ENCODE results near the gene NPNT.
A peak's percentile ranks its signal among the peaks of the same experiment; 100 is the strongest.
"Not testable (repeated sequence)": the region's sequence is repeated elsewhere in the genome, so short reads cannot be mapped to it uniquely, and the experiment has no call there.

The NPNT gene, protein sequence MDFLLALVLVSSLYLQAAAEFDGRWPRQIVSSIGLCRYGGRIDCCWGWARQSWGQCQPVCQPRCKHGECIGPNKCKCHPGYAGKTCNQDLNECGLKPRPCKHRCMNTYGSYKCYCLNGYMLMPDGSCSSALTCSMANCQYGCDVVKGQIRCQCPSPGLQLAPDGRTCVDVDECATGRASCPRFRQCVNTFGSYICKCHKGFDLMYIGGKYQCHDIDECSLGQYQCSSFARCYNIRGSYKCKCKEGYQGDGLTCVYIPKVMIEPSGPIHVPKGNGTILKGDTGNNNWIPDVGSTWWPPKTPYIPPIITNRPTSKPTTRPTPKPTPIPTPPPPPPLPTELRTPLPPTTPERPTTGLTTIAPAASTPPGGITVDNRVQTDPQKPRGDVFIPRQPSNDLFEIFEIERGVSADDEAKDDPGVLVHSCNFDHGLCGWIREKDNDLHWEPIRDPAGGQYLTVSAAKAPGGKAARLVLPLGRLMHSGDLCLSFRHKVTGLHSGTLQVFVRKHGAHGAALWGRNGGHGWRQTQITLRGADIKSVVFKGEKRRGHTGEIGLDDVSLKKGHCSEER

DNA sequence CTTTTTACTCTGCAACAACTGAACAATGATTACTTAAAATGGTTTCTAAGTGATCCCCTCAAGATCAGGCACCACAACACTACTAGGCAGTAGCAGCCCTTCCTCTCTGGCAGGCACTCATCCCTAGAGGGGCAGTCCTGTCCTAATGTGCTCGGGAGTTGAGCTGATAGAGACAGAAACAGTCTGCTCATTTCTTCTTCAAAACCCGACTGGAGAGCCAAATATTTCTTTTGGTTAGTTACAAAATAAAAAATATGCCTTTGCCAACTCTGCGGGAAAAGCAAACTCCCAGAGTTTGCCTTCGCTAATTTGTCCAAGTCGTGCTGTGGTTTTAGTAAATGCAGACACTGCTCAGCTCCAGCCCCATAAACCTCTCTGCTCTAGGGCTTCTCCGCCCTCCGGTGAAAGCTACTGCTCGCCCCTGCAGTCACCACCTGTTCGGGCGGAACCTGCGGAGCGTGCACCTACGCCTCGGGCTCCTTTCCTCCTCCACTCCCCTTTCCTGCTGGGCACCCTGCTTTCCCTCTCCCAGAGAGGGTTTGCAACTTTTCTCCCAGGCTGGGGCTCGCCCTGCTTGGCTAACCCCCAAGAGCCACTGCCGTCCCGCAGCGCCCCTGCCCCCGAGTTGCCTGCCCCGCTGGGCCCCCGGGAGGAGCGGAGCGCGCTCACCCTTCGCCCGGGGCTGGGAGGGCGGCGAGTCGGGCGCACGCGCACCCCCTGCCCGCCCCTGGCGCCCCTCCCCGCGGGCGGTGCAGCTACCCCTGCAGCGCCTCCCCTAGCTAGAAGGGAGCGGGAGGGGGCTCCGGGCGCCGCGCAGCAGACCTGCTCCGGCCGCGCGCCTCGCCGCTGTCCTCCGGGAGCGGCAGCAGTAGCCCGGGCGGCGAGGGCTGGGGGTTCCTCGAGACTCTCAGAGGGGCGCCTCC lies at the start of gene NPNT:
Gene NPNT, plus strand, starts transcription at position 812 of the 923 bp plus-strand sequence. CDS start 182 bp downstream, outside the sequence.
- DNase-seq (ENCODE audit: low spot score) (no peak), FAIRE-seq (no peak)

DNA sequence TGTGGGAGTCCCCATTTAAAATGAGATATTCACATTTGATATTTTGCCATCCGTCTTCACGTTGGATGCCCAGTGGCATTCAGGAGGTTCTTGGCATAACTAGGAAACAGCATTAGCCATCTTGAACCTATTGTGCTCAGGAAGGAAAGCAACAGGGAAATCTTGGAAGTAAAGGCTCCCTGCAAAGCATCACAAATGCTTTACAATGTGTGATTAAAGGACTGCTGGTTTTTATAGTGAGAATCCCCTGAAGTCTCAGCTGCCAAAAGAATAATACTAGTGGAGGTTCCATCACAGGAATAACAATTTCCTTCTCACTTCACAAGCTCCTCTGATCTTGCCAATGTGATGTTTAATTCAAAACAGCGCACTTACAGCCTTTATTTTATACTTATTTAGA lies 49.7 kb upstream of the NPNT start:
- no peak for FAIRE-seq
- no peak for DNase-seq (ENCODE audit: low spot score)

DNA sequence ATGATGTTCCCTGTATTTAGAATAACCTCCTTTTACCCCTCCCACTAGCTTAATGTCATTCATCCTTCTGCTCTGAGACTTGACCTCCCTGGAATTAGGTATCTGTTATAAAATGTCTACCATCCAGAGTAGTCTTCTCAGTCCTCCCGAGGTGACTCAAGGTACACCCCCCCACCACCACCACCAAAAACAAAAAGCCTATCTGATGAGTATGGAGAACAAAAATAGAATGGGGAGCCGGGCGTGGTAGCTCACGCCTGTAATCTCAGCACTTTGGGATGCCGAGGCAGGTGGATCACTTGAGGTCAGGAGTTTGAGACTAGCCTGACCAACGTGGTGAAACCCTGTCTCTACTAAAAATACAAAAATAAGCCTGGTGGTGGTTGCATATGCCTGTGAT lies 46.9 kb upstream of the NPNT start:
- not testable (repeated sequence) for FAIRE-seq

DNA sequence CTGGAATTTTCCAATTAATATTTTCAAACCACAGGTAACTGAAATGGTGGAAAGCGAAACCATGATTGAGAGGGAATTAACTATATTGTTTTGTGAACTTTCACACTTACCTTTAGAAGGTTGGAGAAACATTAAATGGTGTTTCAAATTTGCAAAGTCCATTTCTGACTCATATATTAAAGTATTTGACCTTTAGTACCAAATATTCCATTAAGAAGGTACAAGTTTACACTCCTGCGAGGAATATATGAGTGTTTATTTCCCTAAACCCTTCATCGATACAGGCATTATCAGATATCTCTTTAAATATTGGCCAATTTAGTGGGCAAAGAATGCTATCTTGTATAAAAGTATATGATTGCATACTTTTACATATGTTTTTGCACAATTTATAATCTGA lies 44.1 kb upstream of the NPNT start:
- FAIRE-seq = no peak

More for the DNA sequence above, 46.9 kb upstream of the NPNT start:
- DNase-seq (ENCODE audit: low spot score) = not testable (repeated sequence)

DNA sequence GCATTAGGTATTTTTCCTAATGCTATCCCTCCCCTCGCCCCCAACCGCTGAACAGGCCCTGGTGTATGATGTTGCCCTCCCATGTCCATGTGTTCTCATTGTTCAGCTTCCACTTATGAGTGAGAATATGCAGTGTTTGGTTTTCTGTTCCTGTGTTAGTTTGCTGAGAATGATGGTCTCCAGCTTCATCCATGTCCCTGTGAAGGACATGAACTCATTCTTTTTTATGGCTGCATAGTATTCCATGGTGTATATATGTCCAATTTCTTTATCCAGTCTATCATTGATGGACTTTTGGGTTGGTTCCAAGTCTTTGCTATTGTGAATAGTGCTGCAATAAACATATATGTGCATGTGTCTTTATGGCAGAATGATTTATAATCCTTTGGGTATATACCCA lies 43.0 kb upstream of the NPNT start:
- not testable (repeated sequence) for FAIRE-seq; DNase-seq (ENCODE audit: low spot score)

More for the DNA sequence above, 44.1 kb upstream of the NPNT start:
- no peak for DNase-seq (ENCODE audit: low spot score)

DNA sequence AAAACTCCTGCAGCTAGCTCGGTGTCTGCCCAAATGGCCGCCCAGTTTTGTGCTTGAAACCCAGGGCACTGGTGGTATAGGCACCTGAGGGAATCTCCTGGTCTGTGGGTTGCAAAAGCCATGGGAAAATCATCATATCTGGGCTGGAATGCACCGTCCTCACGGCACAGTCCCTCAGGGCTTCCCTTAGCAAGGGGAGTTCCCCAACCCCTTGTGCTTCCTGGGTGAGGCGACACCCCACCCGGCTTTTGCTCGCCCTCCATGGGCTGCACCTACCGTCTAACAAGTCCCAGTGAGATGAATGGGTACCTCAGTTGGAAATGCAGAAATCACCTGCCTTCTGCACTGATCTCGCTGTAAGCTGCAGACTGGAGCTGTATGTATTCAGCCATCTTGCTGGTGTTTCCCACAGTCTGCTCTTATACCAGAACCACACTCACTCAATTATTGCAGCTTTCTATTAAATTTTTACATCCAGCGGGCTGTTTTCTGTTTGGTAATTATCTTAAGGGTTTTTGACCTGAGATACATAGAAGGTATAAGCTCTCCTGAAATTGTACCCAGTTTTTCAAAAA lies 36.7 kb upstream of the NPNT start:
- no peak for DNase-seq (ENCODE audit: low spot score)
- no peak for FAIRE-seq

DNA sequence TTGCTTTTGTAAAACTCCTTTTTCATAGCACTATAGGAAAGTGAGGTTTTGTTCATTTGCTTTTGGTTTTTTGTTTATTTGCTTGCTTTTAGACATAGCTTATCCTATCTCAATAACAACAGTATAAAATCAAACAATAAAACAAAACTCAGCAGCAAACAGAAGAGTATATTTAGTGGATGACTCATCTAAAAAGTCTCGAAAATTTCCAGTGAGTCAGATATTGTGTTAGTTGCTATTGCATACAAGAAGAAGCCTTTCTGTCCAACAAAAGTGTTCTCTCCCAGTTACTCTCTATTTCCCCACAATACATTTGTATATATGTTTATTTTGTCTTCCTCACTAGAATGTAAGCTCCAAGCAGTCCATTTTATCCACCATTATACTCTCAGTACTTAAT lies 36.0 kb upstream of the NPNT start:
- peak; percentile 33 for DNase-seq (ENCODE audit: low spot score)
- no peak for FAIRE-seq

DNA sequence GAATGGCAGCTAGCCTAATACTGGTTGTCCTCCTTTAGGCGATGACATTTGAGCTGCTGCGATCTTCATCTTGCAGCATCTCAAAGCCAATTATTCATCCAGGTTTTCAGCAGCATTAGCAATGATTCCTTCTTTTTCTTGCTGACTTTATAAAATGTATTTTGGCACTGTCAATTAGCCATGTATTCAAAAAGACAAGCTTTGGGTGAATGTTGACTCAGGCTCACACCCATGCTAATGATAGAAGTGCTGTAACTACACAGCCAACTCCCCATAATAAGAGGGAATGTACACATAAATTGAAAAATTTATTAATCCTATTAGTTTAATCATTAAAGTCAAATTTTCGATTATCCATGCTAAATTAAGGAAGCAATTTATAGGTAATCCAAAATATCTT lies 24.3 kb upstream of the NPNT start:
- DNase-seq (ENCODE audit: low spot score) (no peak), FAIRE-seq (no peak)

DNA sequence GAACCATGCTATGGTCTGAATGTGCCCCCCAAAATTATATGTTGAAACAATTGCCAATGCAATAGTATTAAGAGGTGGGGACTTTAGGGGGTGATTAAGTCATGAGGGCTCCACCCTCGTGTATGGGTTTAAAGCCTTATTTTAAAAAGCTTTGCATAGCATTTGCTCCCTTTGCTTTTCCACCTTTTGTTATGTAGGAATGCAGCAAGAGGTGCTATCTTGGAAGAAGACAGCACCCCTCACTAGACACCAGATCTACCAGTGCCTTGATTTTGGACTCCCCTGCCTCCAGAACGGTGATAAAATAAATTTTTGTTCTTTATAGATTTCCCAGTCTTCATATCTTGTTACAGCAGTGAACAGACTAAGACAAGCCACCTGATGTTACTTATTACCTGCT lies 23.3 kb upstream of the NPNT start:
- DNase-seq (ENCODE audit: low spot score) = no peak
- FAIRE-seq = no peak

DNA sequence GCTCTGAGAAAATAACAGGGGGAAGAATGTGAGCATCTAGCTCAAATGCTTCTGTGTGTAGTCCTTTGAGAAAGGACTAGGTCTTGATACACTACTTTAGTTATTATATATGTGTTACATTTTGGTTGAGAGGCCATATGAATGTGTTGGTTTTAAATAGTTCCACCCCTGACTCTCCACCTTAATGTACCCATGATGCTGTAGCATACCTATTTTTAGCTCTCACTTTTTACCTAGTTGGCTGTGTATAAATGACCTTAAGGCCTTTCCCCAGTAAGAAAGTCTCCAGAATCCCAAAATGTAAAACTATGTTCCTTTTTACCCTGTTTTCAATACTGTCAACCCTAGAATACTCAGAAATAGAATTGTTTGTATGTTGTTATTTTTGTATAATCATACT lies 20.0 kb upstream of the NPNT start:
- no peak for DNase-seq (ENCODE audit: low spot score)
- FAIRE-seq = no peak

DNA sequence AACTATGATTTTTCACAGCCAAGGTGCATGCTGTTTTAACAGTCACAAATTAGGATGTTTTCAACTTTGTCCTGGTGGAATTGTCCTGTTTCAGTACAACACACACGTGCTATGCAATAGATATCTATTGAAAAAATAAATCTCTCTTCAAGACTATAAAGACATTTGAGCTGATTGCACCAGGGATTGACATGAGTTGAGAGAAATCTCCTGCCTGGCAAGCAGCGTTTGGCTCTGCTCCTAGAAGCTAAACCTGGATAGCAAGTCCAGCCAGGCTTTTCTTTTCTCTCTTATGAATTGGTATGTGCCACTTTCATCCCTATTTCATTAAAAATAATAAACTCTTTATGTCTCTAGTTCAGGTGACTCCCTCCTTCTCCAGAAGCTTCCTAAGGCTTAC lies 16.6 kb upstream of the NPNT start:
- DNase-seq (ENCODE audit: low spot score) (no peak), FAIRE-seq (no peak)

DNA sequence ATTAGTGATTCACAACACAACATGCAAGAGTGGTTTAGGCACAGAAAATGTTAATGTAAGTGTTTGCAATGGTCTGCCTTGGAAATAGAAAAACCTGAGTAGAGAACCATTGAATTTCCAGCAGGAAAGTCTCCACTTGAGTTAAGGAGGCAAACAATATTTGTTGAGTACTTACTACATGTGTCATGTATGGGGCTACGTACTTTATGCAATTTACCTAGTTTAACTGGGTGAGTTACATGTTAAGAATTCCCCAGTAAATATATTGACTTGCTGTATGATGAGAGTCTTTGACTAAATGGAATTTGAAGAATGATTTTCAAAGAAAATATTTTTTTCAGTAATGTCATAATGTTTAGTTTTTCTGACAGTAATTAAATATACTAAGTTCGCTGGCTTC lies 7.8 kb upstream of the NPNT start:
- no peak for FAIRE-seq
- DNase-seq (ENCODE audit: low spot score) = no peak

DNA sequence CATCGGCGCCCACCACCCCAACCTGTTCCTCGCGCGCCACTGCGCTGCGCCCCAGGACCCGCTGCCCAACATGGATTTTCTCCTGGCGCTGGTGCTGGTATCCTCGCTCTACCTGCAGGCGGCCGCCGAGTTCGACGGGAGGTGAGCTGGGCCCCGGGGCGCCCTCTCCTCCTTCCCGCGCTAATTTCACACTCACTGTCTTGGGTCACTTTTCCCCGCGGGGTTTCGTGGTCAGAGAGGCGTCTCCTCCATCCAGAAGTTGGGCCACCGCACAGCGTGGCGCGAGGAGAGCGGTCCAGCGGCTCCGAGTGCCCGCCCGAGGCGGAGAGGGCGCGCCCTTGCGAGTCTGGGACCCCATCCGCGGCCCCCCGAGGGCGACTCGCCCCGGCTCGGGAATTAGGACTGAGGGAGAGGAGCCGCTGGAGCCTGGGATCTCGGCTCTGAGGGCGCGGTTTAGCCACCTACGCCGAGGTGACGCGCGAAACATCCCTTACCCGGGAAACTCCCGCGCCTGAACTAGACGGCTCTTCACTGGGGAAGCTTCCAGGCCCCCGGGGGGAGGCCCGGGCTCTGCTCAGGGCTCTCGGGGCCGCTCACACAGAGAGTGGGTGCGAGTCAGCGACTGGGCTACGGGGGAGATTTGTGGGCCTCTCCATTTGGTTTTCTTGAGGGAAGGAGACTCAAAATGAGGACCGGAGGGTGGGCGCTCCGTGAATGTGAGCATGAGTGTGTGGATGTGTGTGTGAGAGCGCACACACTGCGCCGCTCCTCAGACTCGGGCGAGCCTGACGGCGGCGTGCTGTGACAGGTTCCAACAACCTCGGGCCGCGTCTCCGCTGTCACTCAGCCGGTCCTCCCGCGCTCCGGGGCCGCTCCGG lies 551 bp downstream of the NPNT start:
- DNase-seq (ENCODE audit: low spot score) (no peak), FAIRE-seq (no peak)

DNA sequence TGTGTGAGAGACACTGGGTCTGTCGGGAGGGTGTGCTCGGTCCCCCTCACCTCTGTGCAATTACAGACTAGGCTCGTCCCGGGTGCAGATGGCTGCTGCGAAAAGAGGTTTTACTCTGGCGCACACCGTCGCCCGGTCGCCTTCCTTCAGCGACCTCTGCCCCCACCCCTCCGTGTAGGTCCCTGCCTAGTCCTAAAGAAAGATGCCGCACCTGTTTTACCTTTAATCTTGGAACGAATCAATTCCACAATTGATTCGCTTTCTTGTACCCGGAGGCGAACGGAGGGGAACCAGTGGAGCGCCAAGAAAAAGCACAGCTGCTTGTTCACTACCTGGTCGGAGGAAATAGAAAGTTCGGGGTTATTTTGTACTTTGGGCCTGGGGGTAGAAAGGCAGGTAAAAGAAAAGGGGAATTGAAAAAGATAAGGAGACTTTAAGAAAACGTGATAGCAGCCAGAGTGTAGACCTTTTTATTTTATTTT lies 1.2 kb downstream of the NPNT start:
- DNase-seq (ENCODE audit: low spot score) = no peak
- FAIRE-seq = no peak

DNA sequence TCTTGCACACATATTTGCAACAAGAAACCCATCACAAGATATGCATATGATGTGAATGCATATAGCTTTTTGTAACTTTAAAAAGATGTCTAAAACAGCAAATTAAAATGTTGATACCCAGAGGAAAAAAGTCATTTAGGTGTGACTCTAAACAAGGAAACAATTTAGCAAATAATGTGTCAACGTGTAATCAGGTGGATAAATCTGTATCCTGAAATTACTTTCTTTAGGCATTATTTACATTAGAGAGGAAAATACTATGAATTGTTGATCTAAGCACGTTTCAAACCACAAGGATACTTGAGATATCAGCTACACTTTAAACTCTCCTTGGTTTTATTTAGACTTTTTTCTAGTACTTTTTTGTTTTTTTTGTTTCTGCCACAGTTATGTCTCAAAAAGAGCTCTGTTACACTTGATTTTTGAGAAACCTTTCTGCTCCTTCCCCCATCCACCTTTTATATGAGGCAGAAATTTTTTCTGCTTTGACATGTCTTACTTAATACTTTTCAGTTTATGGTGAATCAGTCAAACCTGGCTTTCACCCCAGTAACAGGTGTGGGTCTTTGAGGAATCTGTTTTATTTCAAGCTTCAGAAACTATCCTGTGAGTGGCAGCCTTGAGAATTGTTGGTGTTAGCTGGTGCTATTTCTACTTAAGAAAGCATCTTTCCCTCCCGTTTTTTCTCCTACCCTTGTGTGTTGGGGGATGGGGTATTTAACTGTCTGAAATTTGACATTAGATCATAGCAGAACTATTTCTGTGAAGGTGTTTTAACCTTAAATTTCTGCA lies 1.9 kb downstream of the NPNT start:
- DNase-seq (ENCODE audit: low spot score) = no peak
- FAIRE-seq = no peak

DNA sequence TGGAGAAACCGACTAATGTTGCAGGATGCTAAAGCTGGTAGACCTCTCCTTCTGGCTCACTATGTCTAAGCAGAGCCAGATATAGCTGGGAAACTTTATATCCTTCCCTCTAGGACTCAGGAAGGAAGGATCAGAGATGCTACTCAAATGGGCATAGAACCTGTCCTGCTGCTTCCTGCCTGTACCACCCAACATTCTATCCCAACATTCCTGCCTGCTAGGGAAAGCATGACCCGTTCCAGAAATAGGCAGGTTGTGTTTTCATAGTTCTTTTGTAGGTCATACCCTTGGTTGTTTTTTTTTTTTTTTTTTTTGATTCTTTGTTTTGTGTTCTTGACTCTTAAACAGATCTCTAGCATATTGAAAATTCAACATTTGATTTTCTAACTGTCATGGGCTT lies 5.3 kb downstream of the NPNT start:
- DNase-seq (ENCODE audit: low spot score) = no peak
- no peak for FAIRE-seq

DNA sequence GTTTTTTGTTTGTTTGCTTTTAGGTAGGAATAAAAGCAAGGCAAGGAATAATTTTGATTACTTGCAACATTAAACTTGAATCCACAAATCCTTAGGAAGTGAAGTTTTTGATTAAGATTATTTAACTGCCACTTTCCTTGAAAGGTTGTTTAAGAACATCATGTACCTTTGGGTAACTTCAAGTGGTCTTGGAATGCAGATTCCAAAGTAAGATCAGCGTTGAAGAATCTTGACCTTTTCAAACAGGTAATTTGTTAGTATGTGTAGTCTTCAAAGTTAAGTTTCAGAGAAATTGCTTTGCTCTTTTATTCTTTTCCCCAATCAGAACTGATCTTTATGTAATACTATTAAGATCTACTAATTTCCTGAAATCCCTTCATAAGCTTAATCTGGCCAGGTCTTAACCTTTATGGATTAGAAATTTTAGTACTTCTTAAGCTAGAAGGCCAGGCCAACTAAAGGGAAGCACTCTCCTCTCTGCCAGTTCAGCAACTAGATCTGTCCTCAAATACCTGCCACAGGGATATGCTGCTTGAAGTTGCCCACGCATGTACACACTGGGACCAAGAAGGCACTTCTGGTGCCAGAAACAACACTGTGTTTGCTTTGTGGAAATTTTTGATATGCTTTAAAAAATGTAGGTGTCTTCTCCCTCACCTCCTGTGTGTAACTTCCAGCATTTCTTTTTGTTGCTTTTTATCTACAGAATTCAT lies 7.4 kb downstream of the NPNT start:
- no peak for FAIRE-seq
- no peak for DNase-seq (ENCODE audit: low spot score)

DNA sequence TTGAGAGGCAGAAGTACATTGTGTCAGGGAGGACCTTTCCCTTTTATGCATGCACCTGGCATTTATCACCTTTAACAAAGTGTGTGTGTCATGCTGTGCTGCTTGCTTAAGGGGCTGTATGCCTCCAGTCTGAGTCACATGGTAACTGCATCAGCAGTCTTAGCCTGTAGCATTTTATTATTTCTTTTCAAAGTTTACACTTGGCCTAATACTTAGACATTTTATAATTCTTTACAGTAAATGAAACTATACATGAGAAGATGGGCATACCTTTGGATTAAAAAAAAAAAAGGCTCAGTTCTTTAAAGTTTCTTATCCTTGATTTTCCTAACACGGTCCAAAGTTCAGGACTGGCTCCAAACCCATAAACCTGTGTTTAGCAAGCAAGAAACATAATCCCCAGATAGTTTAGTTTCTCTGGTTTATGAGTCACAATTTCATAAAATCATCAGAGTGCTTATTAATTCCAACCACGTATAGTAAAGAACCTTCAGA lies 14.6 kb downstream of the NPNT start:
- FAIRE-seq (no peak), DNase-seq (ENCODE audit: low spot score) (no peak)

DNA sequence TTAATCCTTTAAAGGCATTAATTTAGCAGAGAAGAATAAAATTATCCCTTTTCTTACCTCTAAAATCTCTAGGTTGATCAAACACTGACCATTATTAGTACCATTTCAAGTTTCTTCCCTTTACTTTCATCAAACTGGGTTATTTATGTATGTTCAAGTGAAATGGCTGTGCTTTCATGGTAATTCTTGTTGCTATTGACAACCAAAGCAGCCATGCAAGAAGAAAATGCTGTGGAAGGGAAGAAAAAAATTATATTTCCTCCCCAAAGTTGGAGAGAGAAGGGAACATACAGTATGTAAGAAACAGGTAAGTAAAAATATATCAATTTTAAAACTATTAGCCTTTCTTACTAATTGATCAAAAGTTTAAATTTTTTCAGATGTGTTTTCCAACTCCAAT lies 16.2 kb downstream of the NPNT start:
- no peak for DNase-seq (ENCODE audit: low spot score)

More for the DNA sequence above, 16.2 kb downstream of the NPNT start:
- FAIRE-seq = no peak

Data from RCC 7860 (cell line).